HG03558 (cell line): ENCODE results near the gene OTULINL.

ENCODE experiments used
- ATAC-seq: cut with Tn5 transposase; IDR thresholded peaks from one replicate; pipeline ENCODE4 v1.9.1; 2021; ENCODE audit warnings: moderate number of reproducible peaks; ENCODE audit not compliant: unreplicated experiment; ENCODE audit errors: extremely low read depth

The OTULINL gene

DNA sequence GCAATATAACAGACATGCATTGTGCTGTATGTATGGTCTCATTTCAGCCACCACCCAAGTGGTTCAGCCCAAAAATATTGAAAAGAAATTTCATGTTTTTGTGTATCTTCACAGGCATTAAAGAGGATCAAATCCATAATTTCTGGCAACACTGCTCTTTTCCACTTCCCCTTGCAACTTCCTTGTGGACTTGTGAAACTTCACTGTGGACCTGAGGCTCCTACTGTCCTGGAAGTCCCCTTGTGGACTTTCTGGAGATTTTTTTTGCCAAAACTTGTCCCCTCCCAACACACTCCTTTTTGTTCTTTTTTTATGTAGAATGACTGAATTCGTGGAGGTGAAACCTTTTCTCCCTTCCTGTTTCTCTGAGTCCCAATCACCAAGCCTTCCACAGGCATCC lies 14.3 kb downstream of the OTULINL start:
- no peak for ATAC-seq

DNA sequence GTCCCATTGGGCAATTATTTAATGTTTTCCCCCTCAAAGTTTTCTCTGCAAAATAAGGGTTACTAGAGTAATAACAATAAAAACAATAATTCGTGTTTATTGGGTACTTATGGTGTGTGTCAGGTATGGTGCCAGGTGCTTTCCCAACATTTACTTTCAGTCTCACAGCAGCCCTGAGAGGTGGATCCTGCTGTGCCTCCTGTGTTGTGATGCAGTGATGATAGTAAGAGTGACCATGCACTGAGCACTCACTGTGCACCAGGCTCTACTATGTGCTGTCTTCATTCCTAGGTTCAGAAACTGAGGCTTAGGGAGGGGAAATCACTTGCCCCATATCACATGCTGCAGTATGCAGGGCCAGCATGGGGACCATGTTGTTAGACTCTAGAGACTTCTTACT lies 15.5 kb downstream of the OTULINL start:
- no peak for ATAC-seq

DNA sequence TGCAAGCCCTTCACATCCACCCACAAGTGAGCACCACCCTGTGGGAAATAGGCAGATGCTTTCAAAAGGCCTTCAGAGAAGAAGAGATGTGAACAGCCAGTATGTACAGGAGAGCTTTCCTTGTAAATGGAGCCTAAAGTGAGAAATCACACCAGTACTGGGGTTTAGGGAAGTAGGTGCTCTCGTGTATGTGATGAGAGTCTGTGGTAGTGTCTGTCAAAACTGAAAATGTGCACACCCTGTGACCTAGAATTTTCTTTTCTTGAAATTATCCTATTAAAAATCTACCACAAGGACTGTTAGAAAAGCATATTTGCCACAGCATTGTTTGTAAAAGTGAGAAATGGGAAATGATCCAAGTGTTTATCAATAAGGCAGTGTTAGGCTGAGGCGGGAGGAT lies 16.6 kb downstream of the OTULINL start:
- ATAC-seq = no peak

DNA sequence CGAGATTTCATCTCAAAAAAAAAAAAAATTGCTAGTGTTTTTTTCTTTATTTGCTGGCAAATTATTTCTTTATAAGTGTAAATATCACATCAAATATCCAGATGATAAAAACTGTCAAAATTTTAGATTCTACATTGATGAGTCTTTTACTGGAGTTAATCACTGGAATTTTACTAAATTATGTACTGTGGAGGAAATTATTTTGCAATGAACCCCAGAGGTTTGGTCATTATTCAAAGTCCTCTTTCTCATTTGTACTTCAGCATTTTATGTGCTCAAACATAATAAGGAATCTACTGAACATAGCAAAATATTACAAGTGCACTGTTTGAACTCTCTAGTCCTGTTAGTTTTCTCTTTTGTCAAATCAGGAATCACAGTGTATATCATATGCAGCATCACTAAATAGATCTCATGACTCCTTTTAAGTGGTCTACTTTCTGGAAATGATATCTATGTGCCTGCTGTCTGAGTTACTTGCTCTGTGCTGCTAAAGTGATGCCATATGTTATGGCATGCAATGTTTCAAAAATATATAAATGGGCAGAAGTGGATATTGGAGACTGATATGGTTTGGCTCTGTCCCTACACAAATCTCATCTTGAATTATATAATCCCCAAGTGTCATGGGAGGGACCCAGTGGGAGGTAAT lies 18.0 kb downstream of the OTULINL start:
- no peak for ATAC-seq

DNA sequence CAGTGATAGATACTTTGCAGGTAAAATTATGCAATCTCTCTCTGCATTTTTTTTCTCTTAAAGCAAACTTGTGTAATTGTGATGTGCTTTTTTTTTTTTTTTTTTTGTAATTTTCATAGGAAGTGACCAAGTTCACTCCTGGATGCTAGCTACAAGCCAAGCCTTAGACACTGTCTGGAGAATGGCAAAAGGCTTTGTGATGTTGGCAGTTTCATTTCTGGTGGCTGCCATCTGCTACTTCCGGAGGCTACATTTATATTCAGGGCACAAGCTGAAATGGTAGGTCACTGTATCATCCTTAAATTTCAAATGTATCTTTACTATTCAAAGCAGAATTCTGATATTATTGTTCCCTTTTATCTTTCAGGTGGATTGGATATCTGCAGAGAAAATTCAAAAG lies 19.3 kb downstream of the OTULINL start:
- no peak for ATAC-seq

DNA sequence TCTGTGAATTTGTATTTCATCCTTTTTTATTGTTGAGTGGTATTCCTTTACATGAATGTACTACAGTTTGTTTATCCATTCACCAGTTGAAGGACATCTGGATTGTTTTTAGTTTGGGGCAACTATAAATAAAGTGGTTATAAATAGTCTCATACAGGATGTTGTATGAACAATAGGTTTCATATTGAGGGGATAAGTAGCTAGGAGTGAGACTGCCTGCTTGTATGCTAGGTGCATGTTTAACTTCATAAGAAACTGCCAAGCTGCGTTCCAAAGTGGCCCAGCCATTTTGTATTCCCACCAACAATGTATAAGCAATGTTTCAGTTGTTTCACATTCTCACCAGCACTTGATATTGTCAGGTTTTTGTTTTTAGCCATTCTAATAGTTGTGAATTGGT lies 21.5 kb downstream of the OTULINL start:
- ATAC-seq = no peak

DNA sequence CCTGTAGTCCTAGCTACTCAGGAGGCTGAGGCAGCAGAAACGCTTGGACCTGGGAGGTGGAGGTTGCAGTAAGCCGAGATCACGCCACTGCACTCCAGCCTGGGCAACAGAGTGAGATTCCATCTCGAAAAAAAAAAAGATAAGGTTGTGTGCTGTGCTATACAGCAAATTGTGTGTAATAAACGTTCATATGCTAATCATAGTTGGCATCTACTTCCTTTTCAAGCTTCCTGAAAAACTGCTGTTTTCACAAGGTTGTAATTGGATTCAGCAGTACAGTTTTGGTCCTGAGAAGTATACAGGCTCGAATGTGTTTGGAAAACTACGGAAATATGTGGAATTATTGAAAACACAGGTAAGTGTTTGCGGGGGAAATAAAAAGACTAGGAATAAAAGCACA lies 25.5 kb downstream of the OTULINL start:
- ATAC-seq = no peak

DNA sequence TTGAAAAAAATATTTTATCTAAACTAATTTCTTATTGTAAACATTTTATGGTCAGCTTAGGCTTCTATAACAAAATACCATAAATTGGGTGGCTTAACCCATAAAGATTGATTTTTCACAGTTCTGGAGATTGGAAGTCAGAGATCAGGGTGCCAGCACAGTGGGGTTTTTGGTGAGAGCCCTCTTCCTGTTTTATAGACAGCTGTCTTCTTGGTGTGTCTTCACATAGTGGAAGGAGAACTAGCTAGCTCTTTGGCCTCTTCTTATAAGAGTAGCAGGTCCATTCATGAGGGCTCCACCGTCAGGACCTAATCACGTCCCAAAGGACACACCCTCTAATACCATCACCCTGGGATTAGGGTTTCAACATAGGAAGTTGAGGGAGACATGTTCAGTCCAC lies 26.6 kb downstream of the OTULINL start:
- no peak for ATAC-seq

DNA sequence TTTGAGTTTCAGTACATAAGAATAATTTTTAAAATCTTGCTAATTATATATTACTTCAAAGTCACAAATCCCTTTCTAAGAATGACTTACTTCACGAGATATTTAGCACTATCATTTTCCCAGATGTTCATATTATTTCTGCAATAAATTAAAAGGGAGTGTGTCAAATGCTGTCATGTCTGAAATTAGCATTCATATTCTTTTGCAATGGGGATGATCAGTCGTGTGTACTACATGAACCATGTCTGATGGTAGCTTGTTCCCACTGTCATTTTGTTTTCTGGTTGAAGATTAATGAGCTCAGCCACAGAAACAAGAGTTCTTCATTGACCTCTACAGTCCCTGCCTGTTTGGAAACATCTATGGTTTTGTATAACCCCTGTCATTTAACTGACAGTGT lies 30.1 kb downstream of the OTULINL start:
- ATAC-seq = no peak

DNA sequence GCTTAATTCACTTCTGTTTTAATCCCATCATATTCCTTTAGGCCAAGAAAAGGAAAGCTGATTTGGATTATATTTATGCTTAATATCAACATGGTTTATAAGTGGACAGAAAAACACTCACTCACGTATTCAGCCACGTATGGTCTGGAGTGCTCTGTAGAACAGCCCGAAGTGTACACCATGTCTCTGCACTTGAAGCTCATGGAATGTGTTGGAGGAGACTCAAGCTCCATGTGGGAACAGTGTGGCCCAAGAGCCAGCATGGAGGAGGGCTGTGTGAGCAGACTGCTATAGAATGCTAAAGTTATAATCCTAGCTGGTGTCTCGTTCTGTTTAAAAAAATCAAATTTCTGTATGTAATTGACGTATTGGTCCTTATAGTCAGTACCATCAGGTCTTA lies 32.9 kb downstream of the OTULINL start:
- ATAC-seq = no peak

DNA sequence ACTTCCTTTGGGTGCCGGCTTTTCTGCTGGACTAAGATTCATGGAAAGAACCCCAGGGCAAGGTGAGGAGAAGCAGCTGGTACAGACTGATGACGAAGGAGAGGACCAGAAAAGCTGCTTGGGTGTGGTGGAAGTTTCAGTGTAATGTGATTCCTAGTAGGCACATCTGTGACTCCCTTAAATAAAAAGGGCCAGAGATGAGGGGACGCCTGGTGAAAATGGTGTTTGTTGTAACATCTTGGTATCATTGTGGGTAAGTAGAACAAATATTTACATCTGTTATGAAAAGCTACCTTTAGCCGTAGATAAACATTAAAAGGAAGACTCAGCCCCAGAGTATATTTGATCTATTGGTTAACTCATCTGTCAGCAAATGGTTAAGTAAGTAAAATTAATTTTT lies 33.8 kb downstream of the OTULINL start:
- ATAC-seq = no peak

DNA sequence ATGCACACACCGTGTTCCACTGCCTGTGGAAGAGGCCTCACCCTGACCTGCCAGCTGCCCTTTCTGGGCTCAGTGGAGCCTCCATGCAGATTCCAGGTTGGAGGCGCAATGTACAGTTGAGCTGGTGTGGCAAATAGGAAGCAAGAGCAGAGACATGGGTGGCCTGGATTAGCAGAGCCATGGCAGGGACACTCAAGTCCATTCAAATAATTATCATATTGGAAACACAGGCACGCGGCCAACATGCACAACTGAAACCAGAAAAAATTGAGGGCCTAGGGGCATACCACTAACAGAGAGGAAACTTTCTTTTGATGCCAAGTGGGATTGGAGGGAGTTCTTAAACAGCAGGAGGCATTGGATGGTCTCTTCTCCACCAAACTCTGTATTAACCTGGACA lies 35.8 kb downstream of the OTULINL start:
- ATAC-seq = no peak

DNA sequence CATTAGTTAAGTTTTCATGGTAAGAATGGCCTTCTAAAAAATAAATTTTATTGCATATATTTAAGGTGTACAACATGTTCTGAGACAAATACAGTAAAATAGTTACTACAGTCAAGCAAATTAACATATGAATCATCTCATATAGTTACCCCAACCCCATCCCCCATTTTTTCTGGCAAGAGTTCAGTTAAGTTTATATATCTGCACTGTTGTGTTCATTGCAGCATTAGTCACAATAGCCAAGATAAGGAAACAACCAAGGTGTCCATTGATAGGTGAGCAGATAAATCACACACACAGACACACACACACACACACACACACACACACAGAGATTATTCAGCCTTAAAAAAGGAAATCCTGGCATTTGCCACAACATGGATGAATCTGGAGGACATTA lies 45.7 kb downstream of the OTULINL start:
- ATAC-seq = no peak

DNA sequence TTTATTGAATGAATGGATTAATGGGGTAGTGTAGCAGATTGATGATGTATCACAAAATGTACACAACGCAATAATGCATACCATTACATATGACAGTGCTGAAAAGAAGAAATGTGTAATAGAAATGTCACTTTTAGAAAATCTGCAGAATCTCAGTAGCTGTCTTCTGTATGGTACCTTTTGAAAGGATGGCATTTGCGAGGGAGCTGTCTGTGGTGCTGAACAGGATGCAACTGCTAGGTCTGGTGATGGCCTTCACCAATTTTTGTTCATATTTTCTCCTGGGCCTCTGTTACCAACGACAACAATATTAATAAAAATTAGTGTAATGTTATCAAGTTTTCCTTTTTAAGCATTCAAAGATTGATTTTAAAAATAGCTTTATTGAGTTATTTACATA lies 46.8 kb downstream of the OTULINL start:
- no peak for ATAC-seq

DNA sequence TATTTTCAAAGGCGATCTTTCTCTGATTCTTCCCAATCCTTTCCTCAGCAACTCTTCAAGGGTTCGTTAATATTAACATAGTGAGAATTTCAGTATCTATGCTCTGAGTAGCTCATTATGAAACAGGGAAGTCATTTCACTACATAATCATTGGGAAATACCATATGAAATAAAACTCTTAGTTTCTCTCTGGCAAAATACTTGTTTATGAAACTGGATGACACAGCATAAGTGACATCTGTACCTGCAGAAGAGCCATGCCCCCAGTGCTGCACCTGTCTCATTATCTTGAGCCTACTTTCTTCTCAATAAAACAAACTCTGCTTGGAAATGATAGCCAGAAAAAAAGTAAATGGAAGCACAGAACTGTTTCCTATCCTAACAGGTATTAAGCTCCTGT lies 49.1 kb downstream of the OTULINL start:
- ATAC-seq = no peak

DNA sequence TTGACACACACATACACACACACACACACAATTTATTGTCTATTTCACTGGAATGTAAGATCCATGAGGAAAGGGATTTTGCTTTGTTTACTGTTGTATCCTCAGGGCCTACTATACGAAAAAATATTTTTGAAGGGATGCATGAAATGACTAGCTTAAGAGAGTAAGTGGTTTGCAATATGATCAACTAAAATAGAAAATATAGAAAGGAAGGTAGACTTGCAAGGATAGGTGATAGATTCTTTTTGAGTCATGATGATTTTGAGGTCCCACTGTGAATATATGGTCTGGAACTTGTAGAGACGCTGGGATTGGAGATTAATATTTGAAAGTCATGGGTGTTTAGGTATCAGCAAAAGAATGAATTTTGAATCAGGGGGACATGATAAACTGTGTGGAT lies 54.1 kb downstream of the OTULINL start:
- no peak for ATAC-seq

DNA sequence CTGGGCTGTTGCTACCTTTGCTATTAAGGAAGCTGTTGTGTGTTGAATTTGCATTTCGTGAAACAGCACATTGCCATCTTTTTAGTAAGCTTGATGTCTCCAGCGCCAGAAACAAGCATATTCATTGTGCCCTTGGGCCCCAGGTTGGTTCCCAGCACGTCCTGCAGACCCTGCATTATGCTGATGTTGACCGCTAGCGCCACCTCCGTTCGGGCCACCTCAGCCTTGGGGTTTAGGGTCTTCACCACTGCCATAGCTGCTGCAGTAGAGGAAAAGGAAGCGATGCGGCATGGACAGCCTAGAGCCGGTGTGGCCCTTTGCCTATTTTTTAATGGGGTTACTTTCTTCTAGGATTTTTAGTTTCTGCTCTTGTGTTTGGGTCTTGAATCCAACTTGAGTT lies 59.2 kb downstream of the OTULINL start:
- ATAC-seq = no peak

DNA sequence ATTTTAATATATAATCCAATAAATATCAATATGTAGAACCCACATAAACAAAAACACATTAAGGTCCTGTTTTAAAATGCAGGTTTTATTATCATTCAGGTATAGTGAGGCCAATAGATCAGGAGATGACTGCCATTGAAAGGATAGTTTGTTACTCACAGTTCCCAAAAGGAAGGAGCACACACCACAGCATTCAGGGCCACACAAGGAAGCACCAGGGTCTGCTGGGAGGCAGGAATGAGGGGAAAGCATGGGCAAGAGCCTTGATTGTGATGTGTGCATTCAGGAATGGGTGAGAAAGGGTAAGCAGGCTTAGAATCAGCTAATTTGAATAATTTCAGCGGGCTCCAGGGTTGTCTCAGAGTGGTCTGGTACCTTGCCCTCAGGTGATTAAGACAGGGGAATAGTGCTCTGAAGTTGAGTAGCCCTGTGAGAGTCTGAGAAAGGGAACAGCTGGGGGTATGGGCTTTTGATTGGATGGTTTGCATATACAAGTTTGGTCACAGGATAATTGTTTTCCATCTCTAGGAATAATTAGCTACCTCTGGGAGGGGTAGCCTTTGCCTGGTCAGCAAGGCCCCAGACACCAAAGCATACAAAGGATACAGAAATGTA lies 63.1 kb downstream of the OTULINL start:
- no peak for ATAC-seq

DNA sequence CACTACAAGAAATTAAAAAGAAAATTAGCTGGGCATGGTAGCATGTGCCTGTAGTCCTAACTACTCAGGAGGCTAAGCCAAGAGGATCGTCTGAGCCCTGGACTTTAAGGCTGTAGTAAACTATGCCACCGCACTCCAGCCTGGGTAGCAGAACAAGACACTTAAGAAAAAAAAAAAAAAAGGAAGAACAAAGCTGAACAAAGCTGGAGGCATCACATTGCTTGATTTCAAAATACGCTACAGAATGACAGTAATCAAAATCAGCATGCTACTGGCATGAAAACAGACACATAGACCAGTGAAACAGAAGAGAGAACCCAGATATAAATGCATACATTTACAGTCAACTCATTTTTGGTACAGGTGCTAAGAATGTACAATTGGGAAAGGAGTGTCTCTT lies 68.5 kb downstream of the OTULINL start:
- ATAC-seq = no peak

DNA sequence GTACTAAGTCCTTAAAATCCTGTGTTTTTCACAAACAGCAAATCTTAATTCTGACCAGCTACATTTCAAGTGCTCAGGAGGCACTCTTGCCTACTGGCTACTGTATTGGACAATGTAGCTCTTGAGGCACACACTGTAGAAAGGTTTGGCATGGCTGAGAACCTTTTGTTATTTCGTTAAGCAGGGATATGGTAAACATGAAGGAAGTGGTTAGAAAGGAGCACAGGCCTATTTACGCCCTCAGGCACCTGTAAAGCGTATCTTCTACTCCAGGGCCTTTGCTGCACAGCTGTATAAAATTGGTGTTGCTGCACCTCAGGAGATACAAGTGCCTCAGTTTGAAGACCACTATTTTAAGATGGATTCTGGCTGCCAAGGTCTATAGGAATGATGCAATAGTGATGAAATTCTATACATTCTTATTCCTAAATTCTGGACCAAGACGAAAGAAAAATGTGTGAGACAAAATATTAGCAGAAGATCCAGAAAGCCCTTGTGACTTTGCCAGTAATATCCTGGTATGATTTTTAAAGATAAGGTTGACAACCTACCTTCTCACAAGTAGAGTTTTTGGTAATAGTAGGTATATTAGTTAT lies 73.7 kb downstream of the OTULINL start:
- no peak for ATAC-seq

DNA sequence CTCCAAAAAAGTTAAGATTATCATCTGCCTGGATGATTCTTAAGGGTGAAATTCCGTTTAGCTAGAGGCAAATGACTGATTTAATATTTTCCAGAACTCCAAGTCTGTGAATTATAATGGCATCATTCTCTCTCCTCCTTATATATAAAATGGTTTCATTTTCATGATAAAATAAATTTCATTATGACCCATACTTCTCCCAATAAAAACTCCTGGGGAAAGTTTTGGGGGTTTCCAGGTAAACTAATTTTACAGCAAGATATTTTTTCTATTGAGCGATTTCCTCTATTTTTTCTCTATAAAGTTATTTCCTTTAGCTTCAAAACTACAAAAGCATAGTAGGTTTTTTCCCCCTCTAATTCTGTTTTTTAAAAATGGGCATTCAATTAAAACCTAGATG lies 75.3 kb downstream of the OTULINL start:
- no peak for ATAC-seq
